Left forelimb (tissue), 1 donor: ENCODE measurements around the gene BPIFB3.

ENCODE experiments used
- DNase-seq: peaks from one replicate; pipeline ENCODE4 v3.0.0-alpha.2; 2018; ENCODE audit warnings: low spot score

The BPIFB3 gene

DNA sequence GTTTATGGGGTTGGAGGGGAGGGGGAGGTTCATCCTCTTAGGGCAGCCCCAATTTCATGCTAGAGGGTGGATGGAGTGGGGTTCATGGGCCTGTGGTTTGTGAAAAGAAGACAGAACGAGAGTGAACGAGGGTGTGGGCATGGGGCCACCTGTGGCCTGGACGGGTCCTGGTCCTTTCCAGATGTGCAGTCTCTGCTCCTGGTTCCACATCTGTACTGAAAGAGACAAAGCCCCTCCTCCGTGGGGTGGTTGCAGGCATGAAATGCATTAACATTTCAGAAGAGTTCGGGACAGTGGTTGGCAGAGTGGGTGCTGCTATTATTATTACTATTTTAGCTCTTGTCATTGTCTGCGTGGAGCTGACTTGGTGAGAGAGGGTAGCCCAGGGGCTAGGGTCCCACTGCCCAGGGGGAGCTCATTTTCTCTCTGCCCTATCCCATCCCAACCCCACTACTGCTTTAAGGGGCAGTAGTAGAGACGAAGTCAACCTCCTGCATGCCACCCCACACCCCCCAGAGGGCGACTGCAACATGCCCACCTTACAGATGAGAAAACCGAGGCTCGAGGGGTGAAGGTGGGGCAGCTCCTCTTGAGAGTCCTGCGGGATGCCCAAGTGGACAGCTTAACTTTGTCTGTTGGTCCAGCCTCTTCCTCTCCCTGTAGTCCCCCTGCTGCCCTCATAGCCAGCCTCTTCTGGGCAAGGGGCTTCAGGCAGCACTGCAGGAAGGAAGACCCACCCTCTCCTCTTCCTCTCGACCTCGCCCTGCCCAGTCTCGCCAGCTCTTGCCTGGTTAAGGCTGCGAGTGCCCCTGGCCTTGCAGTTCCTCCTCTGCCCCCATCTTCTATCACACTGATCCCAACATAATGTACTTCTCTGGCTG is 37.8 kb upstream of the BPIFB3 start:
- no peak for DNase-seq

GRCh38 chr20:33016581-33017109 is 37.1 kb upstream of the BPIFB3 start:
- DNase-seq: no peak

- no peak for DNase-seq
These were observed 36.2 kb upstream of the BPIFB3 start for GRCh38 chr20:33017542-33017941.

GRCh38 chr20:33018169-33018931 is 35.4 kb upstream of the BPIFB3 start:
- DNase-seq: no peak

- DNase-seq: no peak
These were observed 34.0 kb upstream of the BPIFB3 start for GRCh38 chr20:33019465-33020277.

- DNase-seq: no peak
These were observed 33.2 kb upstream of the BPIFB3 start for GRCh38 chr20:33020278-33021161.

DNA sequence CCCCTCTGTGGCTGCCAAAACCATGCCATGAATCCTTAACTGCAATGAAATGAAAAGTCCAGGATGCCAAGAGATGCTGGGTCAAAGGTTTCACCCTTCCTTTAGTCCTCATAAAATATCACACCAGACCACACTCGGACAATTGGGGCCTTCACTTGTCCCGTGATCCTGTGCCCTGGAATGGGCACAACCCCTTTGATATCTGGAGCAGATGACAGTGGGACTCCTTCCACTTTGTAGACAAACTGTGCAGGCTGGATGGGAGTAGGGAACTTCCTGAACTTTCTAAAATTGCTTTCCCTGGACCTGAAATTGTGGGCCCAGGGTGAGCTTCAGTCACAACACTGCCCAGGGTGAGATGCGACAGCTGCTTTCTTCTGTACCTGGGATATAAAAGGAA is 31.8 kb upstream of the BPIFB3 start:
- DNase-seq: no peak

- DNase-seq: no peak
These were observed 31.4 kb upstream of the BPIFB3 start for GRCh38 chr20:33022289-33022688.

DNA sequence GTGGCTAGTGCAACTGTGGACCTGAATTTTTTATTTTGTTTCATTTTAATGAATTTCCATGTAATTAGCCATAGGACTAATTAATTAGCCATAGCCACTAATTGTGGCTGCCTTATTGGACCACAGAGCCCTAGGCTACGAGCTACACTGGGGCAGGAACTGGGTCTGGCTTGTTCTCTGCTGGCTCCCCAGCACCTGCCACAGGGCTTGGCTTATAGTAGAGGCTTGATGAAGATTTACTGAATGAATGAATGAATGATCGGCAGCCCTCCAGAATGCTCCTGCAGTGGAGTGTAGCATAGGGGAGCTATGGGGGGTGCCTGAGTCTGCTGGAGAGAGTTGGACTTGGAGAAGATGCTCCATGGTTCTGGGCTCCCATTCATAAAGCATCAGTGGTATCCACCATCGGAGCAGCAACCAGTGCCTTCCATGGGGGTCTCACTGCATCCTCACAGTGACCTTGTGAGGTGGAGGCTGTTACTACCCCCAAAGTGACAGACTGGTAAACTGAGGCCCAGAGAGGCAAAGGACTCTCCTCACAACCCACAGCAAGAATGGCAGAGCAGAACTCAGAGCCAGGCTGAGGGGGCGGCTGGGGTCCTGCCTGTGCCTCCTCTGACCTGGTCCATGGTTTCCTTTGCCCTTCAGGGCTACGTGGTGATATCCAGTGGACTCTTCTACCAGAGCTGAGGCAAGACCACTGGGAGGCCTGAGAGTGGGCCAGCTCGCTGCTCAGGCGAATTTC is 30.8 kb upstream of the BPIFB3 start:
- no peak for DNase-seq

- DNase-seq: no peak
These were observed 30.1 kb upstream of the BPIFB3 start for GRCh38 chr20:33023439-33024242.

- no peak for DNase-seq
These were observed 29.5 kb upstream of the BPIFB3 start for GRCh38 chr20:33024243-33024560.

DNA sequence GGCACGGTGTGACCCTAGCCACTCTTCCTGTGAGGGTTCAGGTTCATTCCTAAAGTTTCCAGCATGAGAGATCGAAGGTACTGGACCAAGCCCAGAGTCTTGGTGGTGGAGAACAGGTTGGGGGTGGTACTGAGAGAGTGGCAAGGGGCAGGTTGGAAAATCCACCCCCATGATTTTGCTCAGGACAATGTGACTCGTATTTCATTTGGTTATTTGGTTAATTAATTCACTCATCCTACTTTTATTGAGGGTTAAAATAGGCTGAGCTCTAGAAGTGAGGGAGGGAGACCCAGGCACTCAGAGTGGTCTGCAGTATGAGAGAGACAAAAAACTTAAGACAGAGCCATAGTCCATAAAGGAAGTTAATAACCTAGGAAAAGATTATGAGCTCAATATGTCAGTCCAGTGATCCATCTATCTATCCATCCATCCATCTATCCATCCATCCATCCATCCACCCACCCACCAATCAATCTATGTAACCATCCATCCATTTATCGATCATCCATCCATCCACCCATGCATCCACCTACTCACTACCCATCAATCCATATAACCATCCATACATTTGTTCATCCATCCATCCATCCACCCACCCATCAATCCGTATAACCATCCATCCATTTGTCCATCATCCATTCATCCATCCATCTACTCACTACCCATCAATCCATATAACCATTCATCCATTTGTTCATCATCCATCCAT is 28.9 kb upstream of the BPIFB3 start:
- no peak for DNase-seq

DNA sequence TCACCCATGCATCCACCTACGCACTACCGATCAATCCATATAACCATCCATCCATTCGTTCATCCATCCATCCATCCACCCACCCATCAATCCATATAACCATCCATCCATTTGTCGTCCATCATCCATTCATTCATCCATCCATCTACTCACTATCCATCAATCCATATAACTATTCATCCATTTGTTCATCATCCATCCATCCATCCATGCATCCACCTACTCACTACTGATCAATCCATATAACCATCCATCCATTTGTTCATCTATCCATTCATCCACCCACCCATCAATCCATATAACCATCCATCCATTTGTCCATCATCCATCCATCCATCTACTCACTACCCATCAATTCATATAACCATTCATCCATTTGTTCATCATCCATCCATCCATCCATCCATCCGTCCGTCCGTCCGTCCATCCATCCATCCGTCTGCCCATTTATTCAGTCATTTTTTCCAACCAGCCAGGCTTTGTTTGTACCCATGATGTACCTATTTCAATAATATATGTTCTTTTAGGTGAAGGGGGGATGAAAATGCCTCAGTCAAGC is 28.3 kb upstream of the BPIFB3 start:
- no peak for DNase-seq

DNA sequence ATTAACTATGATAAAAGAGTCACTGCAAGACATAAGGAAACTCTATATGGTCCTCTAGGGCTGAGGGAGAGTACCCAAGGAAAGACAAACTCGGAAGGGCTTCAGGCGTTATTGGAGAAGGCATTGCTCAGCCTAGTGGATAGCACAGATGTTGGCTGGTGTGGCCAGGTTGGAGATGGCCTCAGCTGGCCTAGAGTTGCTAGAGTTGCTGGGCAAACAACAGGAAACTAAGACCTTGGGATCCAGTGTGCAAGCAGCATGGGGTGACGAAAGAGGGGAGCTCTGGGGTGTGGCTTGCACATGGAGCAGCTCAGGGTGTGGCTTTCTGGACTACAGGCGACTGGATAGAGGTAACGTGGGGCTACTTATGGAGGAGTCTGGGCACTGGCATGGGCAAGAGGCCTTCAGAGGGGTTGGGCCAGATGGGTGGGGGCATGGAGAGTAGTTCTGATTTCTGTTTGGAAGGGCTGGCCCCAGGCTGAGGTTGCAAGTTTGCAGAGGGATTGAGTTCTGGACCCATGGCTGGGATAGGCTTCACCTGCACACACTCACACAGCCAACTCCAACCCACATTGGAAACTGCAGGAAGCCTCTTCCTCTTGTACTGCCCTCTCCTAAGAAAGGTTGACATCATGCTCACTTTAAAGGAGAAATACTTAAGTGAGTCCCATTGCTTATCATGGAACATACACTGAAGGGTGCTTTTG is 27.5 kb upstream of the BPIFB3 start:
- no peak for DNase-seq

GRCh38 chr20:33026779-33027759 is 26.6 kb upstream of the BPIFB3 start:
- DNase-seq: no peak

- DNase-seq: no peak
These were observed 25.6 kb upstream of the BPIFB3 start for GRCh38 chr20:33027769-33028751.
